COLO668 (cell line): ENCODE results near the gene P2RY12.

Experiments used
- DNase-seq: peaks from one replicate; lab custom pipeline; 2025; ENCODE audit not compliant: unreplicated experiment; lab: John Stamatoyannopoulos, UW

The P2RY12 gene

GRCh38 chr3:151350656-151351055 is 33.9 kb downstream of the P2RY12 start:
- DNase-seq = no peak

DNA sequence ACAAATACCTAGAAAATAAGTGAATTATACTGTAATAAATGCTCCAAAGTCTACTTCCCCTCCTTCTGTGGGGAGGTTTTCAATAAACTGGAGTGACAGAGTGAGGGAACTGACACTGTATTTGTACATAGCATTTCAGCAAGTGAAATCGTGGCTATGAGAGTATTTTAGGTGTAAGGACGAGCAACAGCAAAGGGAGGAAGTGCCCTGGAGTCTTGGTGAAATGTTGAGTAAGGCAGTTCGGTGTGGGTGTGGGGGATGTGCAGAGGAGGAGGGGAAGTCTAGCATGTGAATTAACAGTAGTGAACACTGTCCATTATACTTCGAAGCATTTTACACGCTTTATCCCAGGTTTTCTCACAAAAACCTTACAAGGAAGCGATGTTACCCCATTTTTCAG is 37.1 kb downstream of the P2RY12 start:
- no peak for DNase-seq

DNA sequence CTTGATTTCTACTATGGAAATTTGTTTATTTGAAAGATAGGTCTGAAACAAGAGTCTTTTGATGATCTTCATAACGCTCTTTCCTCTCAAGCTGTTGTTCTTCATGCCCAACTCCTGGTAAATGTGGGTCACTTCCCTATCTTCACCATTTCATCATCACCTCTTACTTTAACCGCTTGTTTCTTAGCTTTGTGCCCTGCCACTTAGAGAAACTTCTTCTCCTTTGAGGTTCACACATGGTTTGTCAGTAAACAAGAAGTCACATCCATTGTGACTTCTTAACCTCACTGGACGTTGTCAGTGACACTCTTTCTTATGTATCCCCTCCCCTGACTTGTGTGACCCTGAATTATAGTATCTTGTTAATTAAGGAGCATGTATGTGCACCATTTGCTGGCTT is 38.3 kb downstream of the P2RY12 start:
- DNase-seq = no peak

DNA sequence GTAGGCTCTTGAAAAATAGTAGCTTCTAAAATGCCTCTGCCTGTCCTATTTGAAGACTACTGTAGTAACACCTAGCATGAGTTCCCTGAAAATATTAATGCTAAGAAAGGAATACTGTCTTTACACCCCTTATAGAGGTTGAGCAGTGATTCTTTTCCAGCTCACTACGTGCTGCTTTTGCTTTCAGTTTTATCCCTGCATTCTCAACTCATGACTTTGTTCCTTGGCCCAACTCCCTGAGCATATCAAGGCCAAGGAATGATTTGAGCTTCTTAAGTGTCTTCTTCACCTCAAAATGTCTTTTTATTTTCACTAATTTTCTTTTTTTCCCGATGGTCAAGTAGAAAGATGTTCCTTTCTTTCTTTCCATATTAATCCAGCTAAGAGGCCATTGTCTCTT is 38.7 kb downstream of the P2RY12 start:
- DNase-seq = no peak

- no peak for DNase-seq
Observed at GRCh38 chr3:151331696-151332095, 52.9 kb downstream of the P2RY12 start.

DNA sequence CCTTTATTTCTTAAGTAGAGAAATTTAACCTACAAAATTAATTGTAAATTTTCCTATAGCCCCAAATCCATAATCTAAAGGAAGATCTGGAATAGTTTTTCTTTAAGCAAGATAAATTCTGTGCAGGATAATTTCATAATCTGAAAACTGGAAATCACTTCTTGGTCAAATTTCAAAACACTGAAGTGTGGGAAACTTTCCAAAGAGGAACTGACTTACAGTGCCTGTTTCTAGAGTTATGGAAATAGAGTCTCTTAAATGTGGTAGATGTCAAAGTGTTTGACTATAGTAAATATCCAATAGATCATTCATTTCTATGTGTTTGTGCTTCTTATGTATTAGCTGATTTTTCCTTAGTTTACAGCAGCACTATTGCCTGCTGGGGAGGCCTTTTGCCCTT is 53.7 kb downstream of the P2RY12 start:
- no peak for DNase-seq

DNA sequence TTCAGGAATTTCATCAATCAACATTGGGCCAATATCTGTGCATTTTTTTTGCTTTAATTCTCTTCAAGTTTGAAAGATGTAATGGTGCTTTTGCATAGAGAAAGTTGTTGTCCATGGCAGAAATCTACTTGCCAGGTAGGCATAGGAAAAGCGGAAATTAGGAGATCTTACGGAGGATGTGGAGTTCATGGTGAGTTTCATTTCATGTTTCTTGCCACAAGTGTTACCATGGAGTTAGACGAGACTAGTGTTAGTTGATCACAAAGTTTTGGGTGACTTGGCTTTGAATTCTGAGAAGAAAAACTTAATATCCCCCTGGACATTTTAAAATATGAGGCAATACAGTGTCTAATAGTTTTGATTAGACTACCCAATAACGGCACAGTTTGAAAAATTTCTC is 54.2 kb downstream of the P2RY12 start:
- DNase-seq = no peak

- no peak for DNase-seq
Observed at GRCh38 chr3:151329363-151329762, 55.2 kb downstream of the P2RY12 start, which contains the start of gene P2RY13. P2RY13 (minus strand) TSS chr3:151329549; CDS start chr3:151329528, 21 bp downstream.

GRCh38 chr3:151328298-151328995 is 56.1 kb downstream of the P2RY12 start:
- DNase-seq = no peak

- DNase-seq = no peak
Observed at GRCh38 chr3:151327571-151328198, 56.9 kb downstream of the P2RY12 start.

- DNase-seq = no peak
Observed at GRCh38 chr3:151322511-151322910, 62.0 kb downstream of the P2RY12 start.

GRCh38 chr3:151321526-151321925 is 63.0 kb downstream of the P2RY12 start:
- DNase-seq = no peak

GRCh38 chr3:151320131-151320530 is 64.4 kb downstream of the P2RY12 start:
- DNase-seq = no peak

- DNase-seq = no peak
Observed at GRCh38 chr3:151319628-151320027, 64.9 kb downstream of the P2RY12 start.

DNA sequence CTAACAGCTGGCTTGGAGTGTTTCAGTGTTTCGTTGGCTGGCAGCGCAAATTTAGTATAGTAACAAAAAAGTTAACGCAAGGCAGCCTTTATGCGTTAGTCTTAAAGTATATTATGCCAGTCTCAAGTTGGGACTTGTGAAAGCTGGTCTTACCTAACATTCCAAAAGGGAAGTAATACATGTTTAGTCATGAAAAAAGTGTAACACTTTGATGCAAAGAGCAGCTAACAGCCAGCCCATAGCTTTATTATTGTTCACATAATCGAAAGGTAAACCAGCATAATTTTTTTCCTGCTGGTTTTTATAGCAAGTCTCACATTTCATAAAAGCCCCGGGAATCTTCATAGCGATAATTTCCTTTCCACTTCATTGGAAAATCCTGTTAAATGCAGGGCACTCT is 65.6 kb downstream of the P2RY12 start:
- no peak for DNase-seq

- DNase-seq = no peak
Observed at GRCh38 chr3:151318313-151318712, 66.2 kb downstream of the P2RY12 start.

- DNase-seq = no peak
Observed at GRCh38 chr3:151316267-151316991, 68.1 kb downstream of the P2RY12 start, which contains the start of gene GPR87. GPR87 (minus strand) TSS chr3:151316820; CDS start chr3:151300100, 16,720 bp downstream.

GRCh38 chr3:151315846-151316245 is 68.7 kb downstream of the P2RY12 start:
- no peak for DNase-seq

DNA sequence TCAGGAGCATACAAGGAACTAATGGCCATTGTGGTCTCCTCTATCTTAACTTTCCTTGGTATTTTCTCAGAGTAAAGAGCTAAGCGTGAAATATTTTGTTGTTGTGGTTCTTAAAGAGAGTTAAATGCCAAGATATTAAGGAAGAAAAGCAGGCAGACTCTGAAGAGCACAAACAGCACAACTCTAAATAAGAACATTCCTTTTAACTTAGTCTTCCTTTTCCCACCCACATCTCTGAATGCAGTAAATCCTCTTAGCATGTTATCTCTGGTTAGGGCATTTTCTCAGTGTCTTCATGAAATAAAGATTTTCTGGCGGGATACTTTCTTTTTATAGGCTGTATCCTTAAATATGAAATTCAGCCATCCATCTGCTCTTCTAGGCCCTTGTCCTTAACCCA is 69.4 kb downstream of the P2RY12 start:
- DNase-seq = no peak

DNA sequence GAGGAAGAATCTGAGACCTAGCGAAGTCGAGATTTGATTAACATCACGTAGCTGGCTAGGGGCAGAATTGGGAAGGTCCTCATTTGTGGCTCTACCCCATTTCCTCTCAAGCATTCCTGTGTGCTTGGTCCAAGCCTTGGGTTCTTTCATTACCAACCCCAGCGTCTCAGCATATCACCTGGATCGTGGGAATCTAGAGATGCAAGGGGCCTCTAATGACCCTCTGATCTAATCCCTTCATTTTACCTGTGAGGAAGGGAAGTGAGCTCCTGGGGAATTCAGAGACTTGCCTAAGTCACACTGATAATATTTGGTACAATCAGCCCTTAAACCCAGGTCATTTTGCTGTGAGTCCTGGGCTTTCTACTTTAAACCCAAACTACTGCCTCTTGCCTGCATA is 70.0 kb downstream of the P2RY12 start:
- no peak for DNase-seq

- DNase-seq = no peak
Observed at GRCh38 chr3:151314137-151314536, 70.4 kb downstream of the P2RY12 start.

DNA sequence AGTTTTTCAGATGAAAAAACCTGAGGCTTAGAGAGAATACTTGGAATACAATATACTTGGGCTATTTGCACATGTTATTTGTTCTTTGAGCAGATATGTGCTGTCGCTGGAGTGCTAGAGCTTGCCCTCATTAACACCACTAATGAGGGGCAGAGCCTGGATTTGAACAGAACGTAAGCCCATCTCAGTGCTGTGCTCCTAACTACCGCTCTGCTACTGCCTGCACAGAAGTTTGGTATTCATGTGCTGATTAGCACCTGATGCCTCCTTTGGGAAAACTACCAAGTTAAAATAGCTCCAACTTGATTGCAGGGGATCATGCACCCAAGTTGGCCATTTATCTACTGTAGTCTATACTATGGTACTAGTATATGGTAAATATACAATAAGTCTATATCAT is 71.6 kb downstream of the P2RY12 start:
- DNase-seq = no peak
